ENCODE measurements around the gene PDE3A.

PDE3A gene

GRCh38 chr12:20463913-20464524 is 95.7 kb downstream of the PDE3A start:
- no peak for DNase-seq

GRCh38 chr12:20469300-20469699 is 101.0 kb downstream of the PDE3A start:
- DNase-seq, result no peak

GRCh38 chr12:20469756-20470155 is 101.4 kb downstream of the PDE3A start:
- no peak for DNase-seq

- no peak for DNase-seq
Observed at GRCh38 chr12:20472102-20472782, 103.9 kb downstream of the PDE3A start.

GRCh38 chr12:20473133-20473532 is 104.8 kb downstream of the PDE3A start:
- no peak for DNase-seq

- no peak for DNase-seq
Observed at GRCh38 chr12:20474016-20474415, 105.7 kb downstream of the PDE3A start.

- no peak for DNase-seq
Observed at GRCh38 chr12:20474443-20474842, 106.1 kb downstream of the PDE3A start.

- no peak for DNase-seq
Observed at GRCh38 chr12:20475542-20475941, 107.2 kb downstream of the PDE3A start.

GRCh38 chr12:20476551-20476950 is 108.2 kb downstream of the PDE3A start:
- DNase-seq, result no peak

GRCh38 chr12:20477255-20477654 is 108.9 kb downstream of the PDE3A start:
- no peak for DNase-seq

GRCh38 chr12:20477672-20478071 is 109.3 kb downstream of the PDE3A start:
- no peak for DNase-seq

- no peak for DNase-seq
Observed at GRCh38 chr12:20482491-20483054, 114.2 kb downstream of the PDE3A start.

- DNase-seq, result no peak
Observed at GRCh38 chr12:20483776-20484175, 115.4 kb downstream of the PDE3A start.

- DNase-seq, result no peak
Observed at GRCh38 chr12:20486233-20486632, 117.9 kb downstream of the PDE3A start.

GRCh38 chr12:20487519-20487918 is 119.2 kb downstream of the PDE3A start:
- DNase-seq, result no peak

GRCh38 chr12:20489645-20490044 is 121.3 kb downstream of the PDE3A start:
- DNase-seq, result no peak

GRCh38 chr12:20490213-20490612 is 121.9 kb downstream of the PDE3A start:
- no peak for DNase-seq

GRCh38 chr12:20491290-20491689 is 123.0 kb downstream of the PDE3A start:
- DNase-seq, result no peak

- no peak for DNase-seq
Observed at GRCh38 chr12:20492251-20492760, 124.0 kb downstream of the PDE3A start.

GRCh38 chr12:20493934-20494333 is 125.6 kb downstream of the PDE3A start:
- DNase-seq, result no peak

GRCh38 chr12:20494851-20495250 is 126.5 kb downstream of the PDE3A start:
- DNase-seq, result no peak

- no peak for DNase-seq
Observed at GRCh38 chr12:20495997-20496396, 127.7 kb downstream of the PDE3A start.

- DNase-seq, result no peak
Observed at GRCh38 chr12:20497707-20498106, 129.4 kb downstream of the PDE3A start.

- DNase-seq, result no peak
Observed at GRCh38 chr12:20501958-20502357, 133.6 kb downstream of the PDE3A start.
